ENCODE data around the gene ROCK2.

DNA sequence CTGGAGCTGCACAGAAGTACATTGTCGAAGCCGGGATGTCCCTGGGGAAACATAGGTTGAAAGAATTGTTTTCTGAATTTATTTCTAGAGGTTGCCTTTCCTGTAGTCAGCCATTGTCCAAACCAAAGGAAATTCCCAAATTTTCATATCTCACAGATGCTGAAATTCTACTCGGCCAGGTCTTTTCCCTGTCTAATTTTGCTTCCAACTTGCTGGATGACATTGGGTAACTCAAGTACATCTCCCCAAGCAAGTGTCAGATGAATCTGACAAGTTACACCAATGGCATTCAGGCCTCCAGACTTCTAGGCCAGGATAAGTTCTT lies 47.5 kb upstream of the ROCK2 start:
- TF ChIP-seq EP300 (IDR thresholded peaks at IDR 0.05) (no peak), CTCF (IDR thresholded peaks at IDR 0.05) (no peak), POLR2AphosphoS5 (IDR thresholded peaks at IDR 0.05) (peak in 1 of 2 donors; percentile 35)
